ENCODE results near the gene DMBX1. TPM values are rescaled to one million over a fixed set of nuclear protein-coding genes. Genes with fewer than 3 reads are reported as not detected.

The DMBX1 gene
- under 1 TPM in 1 of 2 donors, not detected in 1; under 0.01 TPM for total RNA-seq

GRCh38 chr1:46489638-46490405, at the start of gene DMBX1:
Gene DMBX1 (plus strand): TSS chr1:46489836. CDS start chr1:46507011, 17,175 bp downstream.

Other genes with a start within 250 kb of the DMBX1 start
- gene RAD54L, start 242.1 kb upstream of the DMBX1 start, total RNA-seq = 10 to 100 TPM in 1 of 2 donors, 1 to 10 TPM in 1; 4.5 to 13.0 TPM
- gene LRRC41, start 186.2 kb upstream of the DMBX1 start, total RNA-seq = 10 to 100 TPM; 86.7 to 90.9 TPM
- gene UQCRH, start 186.1 kb upstream of the DMBX1 start, total RNA-seq = 100 to 1,000 TPM; 258 to 297 TPM
- gene NSUN4, start 149.0 kb upstream of the DMBX1 start, total RNA-seq = 10 to 100 TPM; 23.1 to 26.6 TPM
- gene FAAH, start 95.5 kb upstream of the DMBX1 start, total RNA-seq = 1 to 10 TPM; 1.3 to 5.9 TPM
- not detected for gene KNCN, start 61.8 kb downstream of the DMBX1 start, total RNA-seq
- 10 to 100 TPM; 17.6 to 22.0 TPM for gene MKNK1, start 114.4 kb downstream of the DMBX1 start, total RNA-seq
- gene MOB3C, start 127.0 kb downstream of the DMBX1 start, total RNA-seq = 1 to 10 TPM; 5.7 to 5.9 TPM
- 10 to 100 TPM; 56.8 to 62.6 TPM for gene ATPAF1, start 178.5 kb downstream of the DMBX1 start, total RNA-seq
- gene TEX38, start 182.0 kb downstream of the DMBX1 start, total RNA-seq = not detected
- 10 to 100 TPM; 67.3 to 69.9 TPM for gene EFCAB14, start 229.3 kb downstream of the DMBX1 start, total RNA-seq